Lower leg skin (tissue), 4 donors: ENCODE results near the gene CA10. TPM values are rescaled to one million over a fixed set of nuclear protein-coding genes. Genes with fewer than 3 reads are reported as not detected.

Experiments used
- DNase-seq, 2 donors: peaks; one replicate each; pipeline ENCODE4 v3.0.0-alpha.2; 2019; ENCODE audit warnings: low spot score in 2 of 2
- H3K4me3 ChIP-seq: fragments of 200-600 bp; sonication (generic); 2 replicates; pipeline ENCODE4 v1.5.1; 2017; ENCODE audit warnings: mild to moderate bottlenecking, low read depth; ENCODE audit not compliant: poor library complexity, severe bottlenecking
- CTCF ChIP-seq, 3 donors: fragments of 450-650 bp; IDR thresholded peaks; one replicate each; pipeline ENCODE4 v1.5.1; 2016; ENCODE audit warnings: antibody characterized with exemption in 3 of 3, mild to moderate bottlenecking in 3 of 3, moderate library complexity in 2 of 3
- POLR2A ChIP-seq, 2 donors: fragments of 450-650 bp; IDR thresholded peaks; one replicate each; pipeline ENCODE4 v1.6.1; 2016 to 2017; ENCODE audit warnings: antibody characterized with exemption in 2 of 2, mild to moderate bottlenecking in 1 of 2, moderate library complexity in 1 of 2
- WGBS, 2 donors: methylation state at CpG; one replicate each; pipeline ENCODE4 v1.1.5; 2018; 5-methylcytosine and 5-hydroxymethylcytosine counted together
- intact Hi-C: fragments of 100-400 bp; cut with DNase I; formaldehyde crosslinking; loops from one replicate; pipeline ENCODE4 v1.15.0; 2023; ENCODE audit warnings: low total_unique reads
- total RNA-seq, 4 donors: library from RNA; depleted of rRNA; stranded (reverse); fragments of >200 nt; gene quantifications; one replicate each; pipeline ENCODE4 v1.1.0, GENCODE V29; 2016

Gene CA10
- total RNA-seq, 4 donors from 2014 or later, result not detected

- no peak for TF ChIP-seq POLR2A (IDR thresholded peaks at IDR 0.05)
- TF ChIP-seq CTCF (IDR thresholded peaks at IDR 0.05), result no peak
- DNase-seq, result no peak
- intact Hi-C loops, result no loop called here
- WGBS, 2 donors, result 68 to 71% methylated on average over 5 of the region's 5 CpGs
- no peak overlapping the region for H3K4me3 ChIP-seq
Measured at GRCh38 chr17:51778842-51779241, 379.7 kb downstream of the CA10 start.

GRCh38 chr17:51770027-51770759, 388.3 kb downstream of the CA10 start:
- intact Hi-C loops, result no loop called here
- no peak for DNase-seq
- H3K4me3 ChIP-seq, result no peak overlapping the region
- 49 to 51% methylated on average over 5 of the region's 5 CpGs for WGBS, 2 donors
- TF ChIP-seq CTCF (IDR thresholded peaks at IDR 0.05) (no peak), POLR2A (IDR thresholded peaks at IDR 0.05) (no peak)

- intact Hi-C loops, result no loop called here
- 58 to 76% methylated on average over 2 of the region's 2 CpGs for WGBS, 2 donors
- DNase-seq, result no peak
- no peak for TF ChIP-seq CTCF (IDR thresholded peaks at IDR 0.05)
- TF ChIP-seq POLR2A (IDR thresholded peaks at IDR 0.05), result no peak
- no peak overlapping the region for H3K4me3 ChIP-seq
Measured at GRCh38 chr17:51769231-51769630, 389.3 kb downstream of the CA10 start.

GRCh38 chr17:51768706-51769105, 389.8 kb downstream of the CA10 start:
- TF ChIP-seq CTCF (IDR thresholded peaks at IDR 0.05), result no peak
- TF ChIP-seq POLR2A (IDR thresholded peaks at IDR 0.05), result no peak
- intact Hi-C loops, result no loop called here
- no peak overlapping the region for H3K4me3 ChIP-seq
- 49 to 57% methylated on average over 2 of the region's 2 CpGs for WGBS, 2 donors
- no peak for DNase-seq

- WGBS, 2 donors, result 88 to 97% methylated on average over 1 of the region's 1 CpG
- TF ChIP-seq CTCF (IDR thresholded peaks at IDR 0.05), result no peak
- no peak for TF ChIP-seq POLR2A (IDR thresholded peaks at IDR 0.05)
- intact Hi-C loops, result no loop called here
- no peak for DNase-seq
- H3K4me3 ChIP-seq, result no peak overlapping the region
Measured at GRCh38 chr17:51767287-51767686, 391.2 kb downstream of the CA10 start.
